Activated CD4-positive, alpha-beta T cell treated with anti-CD3 and anti-CD28 coated beads, Interleukin-2, amount 50 U/mL, for 16 hours (primary cell): ENCODE results near the gene PCSK6.
"Not testable (repeated sequence)": the region's sequence is repeated elsewhere in the genome, so short reads cannot be mapped to it uniquely, and the experiment has no call there.

Experiments used
- DNase-seq: peaks from one replicate; pipeline ENCODE4 v3.0.0-alpha.2; 2020

The PCSK6 gene

GRCh38 chr15:101458908-101459578 is 30.5 kb downstream of the PCSK6 start:
- no peak for DNase-seq

- no peak for DNase-seq
Measured at GRCh38 chr15:101458158-101458900, 31.2 kb downstream of the PCSK6 start.

GRCh38 chr15:101457696-101458095 is 31.8 kb downstream of the PCSK6 start:
- no peak for DNase-seq

- DNase-seq, result no peak
Measured at GRCh38 chr15:101456057-101456739, 33.3 kb downstream of the PCSK6 start.

GRCh38 chr15:101455291-101456025 is 34.0 kb downstream of the PCSK6 start:
- peak; percentile 48 for DNase-seq

GRCh38 chr15:101454781-101455180 is 34.7 kb downstream of the PCSK6 start:
- DNase-seq, result not testable (repeated sequence)

- no peak for DNase-seq
Measured at GRCh38 chr15:101454365-101454764, 35.1 kb downstream of the PCSK6 start.

- DNase-seq, result no peak
Measured at GRCh38 chr15:101453123-101454120, 36.1 kb downstream of the PCSK6 start.

GRCh38 chr15:101452572-101452971 is 36.9 kb downstream of the PCSK6 start:
- DNase-seq, result no peak

GRCh38 chr15:101451846-101452245 is 37.7 kb downstream of the PCSK6 start:
- DNase-seq, result no peak

- DNase-seq, result no peak
Measured at GRCh38 chr15:101451266-101451799, 38.2 kb downstream of the PCSK6 start.

- DNase-seq, result no peak
Measured at GRCh38 chr15:101450403-101451265, 38.9 kb downstream of the PCSK6 start.

GRCh38 chr15:101449471-101450402 is 39.8 kb downstream of the PCSK6 start:
- DNase-seq, result no peak

GRCh38 chr15:101448336-101448735 is 41.2 kb downstream of the PCSK6 start:
- no peak for DNase-seq

GRCh38 chr15:101447561-101448071 is 41.9 kb downstream of the PCSK6 start:
- DNase-seq, result no peak

GRCh38 chr15:101447168-101447533 is 42.4 kb downstream of the PCSK6 start:
- DNase-seq, result no peak

GRCh38 chr15:101446518-101447167 is 42.9 kb downstream of the PCSK6 start:
- DNase-seq, result no peak
